Cardiac fibroblast (primary cell): ENCODE data around the gene APC2.

Source experiments
- DNase-seq, 2 donors: peaks; one replicate each; pipeline versions ENCODE4 v3.0.0 to v3.0.0-alpha.2; 2010; ENCODE audit warnings: low read depth in 2 of 2
- H3K4me3 ChIP-seq, 2 donors: replicated peaks in 1 of 2; 1 replicate in 1 of 2; 2 replicates in 1 of 2; pipeline ENCODE4 v1.5.1; 2011; ENCODE audit warnings: low read depth in 2 of 2, low read length in 2 of 2, mild to moderate bottlenecking in 2 of 2, moderate library complexity in 1 of 2
- TF ChIP-seq, protein P1 (sequence below): IDR thresholded peaks from one replicate; pipeline ENCODE4 v1.5.1; 2011; ENCODE audit warnings: low read depth, mild to moderate bottlenecking, low read length, inconsistent platforms

APC2 gene

GRCh38 chr19:1471515-1472160 is 21.7 kb downstream of the APC2 start:
- TF ChIP-seq, protein P1, sequence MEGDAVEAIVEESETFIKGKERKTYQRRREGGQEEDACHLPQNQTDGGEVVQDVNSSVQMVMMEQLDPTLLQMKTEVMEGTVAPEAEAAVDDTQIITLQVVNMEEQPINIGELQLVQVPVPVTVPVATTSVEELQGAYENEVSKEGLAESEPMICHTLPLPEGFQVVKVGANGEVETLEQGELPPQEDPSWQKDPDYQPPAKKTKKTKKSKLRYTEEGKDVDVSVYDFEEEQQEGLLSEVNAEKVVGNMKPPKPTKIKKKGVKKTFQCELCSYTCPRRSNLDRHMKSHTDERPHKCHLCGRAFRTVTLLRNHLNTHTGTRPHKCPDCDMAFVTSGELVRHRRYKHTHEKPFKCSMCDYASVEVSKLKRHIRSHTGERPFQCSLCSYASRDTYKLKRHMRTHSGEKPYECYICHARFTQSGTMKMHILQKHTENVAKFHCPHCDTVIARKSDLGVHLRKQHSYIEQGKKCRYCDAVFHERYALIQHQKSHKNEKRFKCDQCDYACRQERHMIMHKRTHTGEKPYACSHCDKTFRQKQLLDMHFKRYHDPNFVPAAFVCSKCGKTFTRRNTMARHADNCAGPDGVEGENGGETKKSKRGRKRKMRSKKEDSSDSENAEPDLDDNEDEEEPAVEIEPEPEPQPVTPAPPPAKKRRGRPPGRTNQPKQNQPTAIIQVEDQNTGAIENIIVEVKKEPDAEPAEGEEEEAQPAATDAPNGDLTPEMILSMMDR, result no peak
- H3K4me3 ChIP-seq, result no peak overlapping the region
- no peak for DNase-seq

- TF ChIP-seq, protein P1, result no peak
- DNase-seq, result no peak
- H3K4me3 ChIP-seq, result no peak overlapping the region
These were observed 22.5 kb downstream of the APC2 start for GRCh38 chr19:1472231-1473084.

GRCh38 chr19:1473085-1473851 is 23.3 kb downstream of the APC2 start:
- H3K4me3 ChIP-seq, result no peak overlapping the region
- no peak for DNase-seq
- TF ChIP-seq, protein P1, result no peak

- no peak for DNase-seq
- TF ChIP-seq, protein P1, result no peak
- H3K4me3 ChIP-seq, result no peak overlapping the region
These were observed 24.3 kb downstream of the APC2 start for GRCh38 chr19:1474011-1474764.

- H3K4me3 ChIP-seq, result no peak overlapping the region
- TF ChIP-seq, protein P1, result no peak
- no peak for DNase-seq
These were observed 24.9 kb downstream of the APC2 start for GRCh38 chr19:1474765-1475351.
